Measurements from ENCODE around the gene CDCP1.

CDCP1 gene

GRCh38 chr3:45139372-45140140 lies 6.6 kb downstream of the CDCP1 start:
- no peak for DNase-seq (ENCODE audit: low read depth)

GRCh38 chr3:45137656-45138181 lies 8.5 kb downstream of the CDCP1 start:
- DNase-seq (ENCODE audit: low read depth) = no peak

DNA sequence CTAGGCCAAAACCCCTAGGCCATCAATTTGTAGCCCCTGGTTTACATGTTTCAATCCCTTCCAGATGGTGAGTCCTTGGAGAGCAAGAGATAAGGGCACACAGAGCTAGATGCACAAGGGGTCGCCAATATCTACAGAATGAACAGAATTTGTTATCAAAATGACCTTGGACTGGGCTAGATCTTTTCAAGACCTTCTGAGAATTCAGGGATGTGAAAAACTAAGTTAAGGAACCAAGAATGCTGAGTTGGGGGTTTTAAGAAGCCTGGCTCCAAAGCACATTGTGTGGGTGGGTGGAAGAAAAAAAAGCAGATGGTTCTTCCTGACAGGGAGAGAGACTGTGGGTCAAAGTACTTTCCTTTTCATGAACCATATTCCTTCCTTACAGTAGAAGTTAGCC lies 10.2 kb downstream of the CDCP1 start:
- DNase-seq (ENCODE audit: low read depth) = no peak

- DNase-seq (ENCODE audit: low read depth) = no peak
These were observed 11.2 kb downstream of the CDCP1 start for GRCh38 chr3:45134758-45135521.

- no peak for DNase-seq (ENCODE audit: low read depth)
These were observed 13.5 kb downstream of the CDCP1 start for GRCh38 chr3:45132568-45133211.

DNA sequence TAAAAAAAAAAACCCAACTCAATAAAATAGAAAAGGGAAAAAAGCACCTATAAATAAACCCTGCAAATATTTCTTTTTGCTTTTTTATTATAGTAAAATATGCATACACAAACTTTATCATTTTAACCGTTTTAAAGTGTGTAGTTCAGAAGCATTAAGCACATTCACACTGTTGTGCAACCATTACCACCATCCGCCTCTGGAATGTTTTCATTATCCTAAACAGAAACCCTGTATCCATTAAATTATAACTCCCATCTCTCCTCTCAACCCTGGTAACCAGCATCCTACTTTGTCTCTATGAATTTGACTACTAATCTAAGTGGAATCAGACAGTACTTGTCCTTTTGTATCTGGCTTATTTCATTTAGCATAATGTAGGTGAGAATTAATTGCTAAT lies 15.0 kb downstream of the CDCP1 start:
- DNase-seq (ENCODE audit: low read depth) = no peak

- no peak for DNase-seq (ENCODE audit: low read depth)
These were observed 15.7 kb downstream of the CDCP1 start for GRCh38 chr3:45130476-45130875.

- DNase-seq (ENCODE audit: low read depth) = no peak
These were observed 17.2 kb downstream of the CDCP1 start for GRCh38 chr3:45128950-45129349.

- DNase-seq (ENCODE audit: low read depth) = no peak
These were observed 18.9 kb downstream of the CDCP1 start for GRCh38 chr3:45127130-45127822.

- no peak for DNase-seq (ENCODE audit: low read depth)
These were observed 19.4 kb downstream of the CDCP1 start for GRCh38 chr3:45126730-45127129.

DNA sequence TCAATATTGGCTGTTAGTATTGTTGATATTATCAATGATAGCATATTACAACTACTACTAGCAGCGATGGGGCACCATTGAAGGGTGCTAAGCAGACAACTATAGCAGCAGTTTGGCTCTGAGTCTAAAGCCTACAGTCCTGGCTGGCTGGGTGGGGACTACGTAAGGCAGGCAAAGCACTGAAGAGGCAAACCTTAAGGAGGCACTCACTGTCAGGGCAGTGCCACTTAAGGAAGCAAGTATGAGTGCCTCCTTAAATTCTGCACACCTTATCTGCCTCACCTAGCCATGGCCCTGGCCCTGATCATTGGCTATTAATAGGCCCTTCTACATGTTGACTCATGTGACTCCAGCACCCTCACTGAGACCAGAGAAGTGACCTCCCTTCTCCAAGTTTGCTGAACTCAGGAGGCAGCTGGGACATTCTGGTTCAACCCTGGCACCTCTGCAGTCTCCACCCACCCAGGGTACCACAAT lies 20.6 kb downstream of the CDCP1 start:
- no peak for DNase-seq (ENCODE audit: low read depth)

- no peak for DNase-seq (ENCODE audit: low read depth)
These were observed 21.2 kb downstream of the CDCP1 start for GRCh38 chr3:45124956-45125355.

DNA sequence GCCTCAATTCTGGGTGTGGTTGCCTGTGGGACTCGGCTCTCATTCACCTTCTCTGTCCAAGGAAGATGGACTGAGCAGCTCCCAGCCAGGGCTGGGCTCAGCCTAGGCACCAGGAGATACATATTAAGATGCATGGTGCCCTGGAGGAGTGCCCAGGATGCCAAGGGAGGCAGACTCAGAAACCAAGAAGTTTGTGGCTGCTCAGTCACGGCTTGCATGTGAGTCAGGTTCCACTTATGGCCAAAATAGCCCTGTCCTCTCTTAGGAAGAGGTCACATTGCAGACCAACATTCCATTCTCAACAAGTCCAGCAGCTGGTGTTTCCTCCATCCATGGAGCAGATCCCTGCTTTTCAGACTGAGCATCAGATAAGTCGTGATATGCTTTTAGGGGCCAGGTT lies 21.8 kb downstream of the CDCP1 start:
- peak; percentile 88 for DNase-seq (ENCODE audit: low read depth)

DNA sequence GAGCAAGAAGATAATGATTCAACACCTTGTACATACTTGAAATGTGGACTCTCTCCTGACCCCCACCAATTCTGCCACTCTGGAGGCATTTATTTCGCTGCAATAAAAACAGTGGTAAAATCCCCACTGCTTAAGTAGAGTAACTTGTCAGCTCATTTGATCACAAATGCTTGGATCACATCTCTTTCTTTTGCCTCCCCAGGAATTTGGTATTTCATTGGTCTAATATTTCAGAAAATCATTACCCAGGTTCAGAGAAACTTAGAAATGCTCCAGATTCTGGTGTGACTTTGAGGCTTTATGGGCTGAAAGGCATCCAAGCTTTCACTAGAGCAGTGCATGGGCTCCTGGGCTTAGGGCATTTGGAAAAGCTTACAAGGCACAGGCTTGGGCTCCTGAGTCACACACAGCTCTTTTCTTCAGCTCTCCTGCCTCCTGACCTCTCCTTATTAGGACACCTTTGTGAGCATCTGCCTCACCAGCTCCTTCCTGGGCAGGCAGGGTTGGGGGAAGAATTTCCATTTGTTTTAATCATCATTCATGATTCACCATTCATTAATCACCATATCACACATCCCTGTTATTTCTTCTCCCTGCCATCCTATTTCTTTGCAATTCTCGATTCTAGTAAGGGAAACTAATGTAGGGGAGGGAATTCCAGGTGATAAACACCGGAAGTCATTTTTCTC lies 22.5 kb downstream of the CDCP1 start:
- DNase-seq (ENCODE audit: low read depth) = peak; percentile 86

- peak; percentile 74 for DNase-seq (ENCODE audit: low read depth)
These were observed 23.1 kb downstream of the CDCP1 start for GRCh38 chr3:45123030-45123429.

GRCh38 chr3:45120359-45121158 lies 25.6 kb downstream of the CDCP1 start:
- no peak for DNase-seq (ENCODE audit: low read depth)

- DNase-seq (ENCODE audit: low read depth) = no peak
These were observed 26.3 kb downstream of the CDCP1 start for GRCh38 chr3:45119824-45120358.

DNA sequence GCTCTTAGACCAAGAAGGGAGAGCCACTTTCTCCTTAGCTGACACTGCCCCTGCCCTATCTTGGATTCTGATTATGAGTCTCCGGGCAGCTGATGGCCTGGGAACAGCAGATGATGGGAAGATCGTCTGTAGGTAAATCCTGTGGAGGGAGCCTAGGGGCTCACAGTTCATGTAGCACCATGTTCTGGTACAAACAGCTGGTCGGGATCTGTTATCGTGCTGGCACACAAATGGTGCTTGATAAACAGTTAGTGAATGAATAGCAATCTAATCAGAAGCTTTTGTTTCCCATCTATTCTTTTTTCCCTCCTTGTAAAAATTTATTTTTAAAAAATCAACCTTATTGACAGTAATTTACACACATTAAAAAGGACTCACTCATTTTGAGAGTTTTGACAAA lies 26.8 kb downstream of the CDCP1 start:
- DNase-seq (ENCODE audit: low read depth) = no peak

DNA sequence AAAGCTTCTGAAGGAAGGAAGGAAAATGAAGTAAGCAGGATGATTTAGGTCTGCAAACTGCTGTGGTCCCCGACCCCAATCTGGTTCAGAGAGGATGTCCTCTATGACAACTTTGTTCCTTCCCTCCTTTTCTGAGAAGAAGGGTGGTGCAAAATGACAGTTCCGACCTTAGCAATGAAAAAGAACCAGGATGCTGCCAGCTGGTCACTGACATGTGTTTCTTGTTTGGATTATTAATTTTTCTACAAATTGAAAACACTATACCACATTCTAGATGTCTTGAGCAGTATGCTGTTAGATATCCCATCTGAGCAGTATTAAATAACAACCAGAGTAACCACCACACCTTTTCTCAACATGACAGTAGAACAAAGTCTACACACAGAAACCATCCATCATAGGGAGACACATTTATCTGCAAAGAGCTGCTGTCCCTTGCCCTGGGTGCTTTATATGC lies 27.5 kb downstream of the CDCP1 start:
- no peak for DNase-seq (ENCODE audit: low read depth)

GRCh38 chr3:45116350-45116749 lies 29.8 kb downstream of the CDCP1 start:
- DNase-seq (ENCODE audit: low read depth) = no peak

Measured in stromal cell of bone marrow (primary cell).